HCT116 (cell line): Measurements from ENCODE around the gene CLDN15. TPM values are rescaled to one million over a fixed set of nuclear protein-coding genes. Genes with fewer than 3 reads are reported as not detected.
A peak's percentile ranks its signal among the peaks of the same experiment; 100 is the strongest.

Source experiments
- ATAC-seq: fragments of 200-7000 bp; cut with Tn5 transposase; 2 replicates; pipeline ENCODE4 v1.9.1; 2020; ENCODE audit warnings: mild to moderate bottlenecking, moderate library complexity
- BruUV-seq: library from RNA; stranded (reverse); fragments of 400-500 nt; replicated peaks from 2 replicates; lab custom pipeline; 2021; lab: Mats Ljungman, UMichigan
- CTCF ChIA-PET: fragments of 300-600 bp; sonication (Branson Sonifier 250); formaldehyde crosslinking; loops from one replicate; lab custom pipeline; 2021; ENCODE audit warnings: antibody characterized with exemption; lab: Charles Lee
- POLR2A ChIA-PET: fragments of 300-600, 350-600 bp; sonication (Branson Sonifier 250); formaldehyde crosslinking; loops from one replicate; lab custom pipeline; 2021; ENCODE audit warnings: antibody characterized with exemption; lab: Charles Lee
- RAD21 ChIA-PET, 2 experiments: fragments of 300-600 bp; sonication (Branson Sonifier 250); formaldehyde crosslinking; loops; one replicate each; lab custom pipeline; 2023; ENCODE audit warnings: low total read pairs in 2 of 2; ENCODE audit not compliant: uncharacterized antibody in 2 of 2, unreplicated experiment in 2 of 2, low non-redundant PET in 1 of 2; lab: Charles Lee
- DNase-seq: peaks from one replicate; pipeline ENCODE4 v3.0.0-alpha.2; 2010; ENCODE audit warnings: low read depth, low spot score
- H2AFZ ChIP-seq: fragments of 200-600 bp; shearing (Covaris generic), sonication (generic); 2 replicates; pipeline ENCODE4 v1.6.1; 2017; ENCODE audit warnings: low read depth, mixed run types, mixed read lengths, antibody characterized with exemption, low read length; ENCODE audit not compliant: poor library complexity, severe bottlenecking
- H3K27ac ChIP-seq: 2 replicates; pipeline ENCODE4 v1.5.1; 2012; ENCODE audit warnings: low read depth, low read length
- H3K27me3 ChIP-seq: fragments of 200-600 bp; sonication (generic); 2 replicates; pipeline ENCODE4 v1.6.1; 2016; ENCODE audit warnings: mixed run types, low read length, mixed read lengths; ENCODE audit not compliant: insufficient read depth
- H3K36me3 ChIP-seq, 2 experiments: fragments of 200-500 bp in 1 of 2; fragments of 200-600 bp in 1 of 2; sonication (Bioruptor generic) in 1 of 2; sonication (generic) in 1 of 2; 2 replicates each; pipeline versions ENCODE4 v1.5.1 to v1.6.1; 2014 to 2016; ENCODE audit warnings: low read length in 2 of 2, inconsistent platforms in 1 of 2, mixed read lengths in 1 of 2, mixed run types in 1 of 2; ENCODE audit not compliant: insufficient read depth in 2 of 2, control insufficient read depth in 1 of 2
- H3K4me1 ChIP-seq, 2 experiments: fragments of 200-600 bp in 1 of 2; sonication (generic) in 1 of 2; 2 replicates each; pipeline versions ENCODE4 v1.5.1 to v1.6.1; 2012 to 2017; ENCODE audit warnings: low read length in 2 of 2, inconsistent platforms in 1 of 2, mild to moderate bottlenecking in 1 of 2, mixed read lengths in 1 of 2, mixed run types in 1 of 2, moderate library complexity in 1 of 2; ENCODE audit not compliant: insufficient read depth in 2 of 2, control insufficient read depth in 1 of 2
- H3K4me2 ChIP-seq: fragments of 200-600 bp; sonication (generic); 2 replicates; pipeline ENCODE4 v1.6.1; 2017; ENCODE audit warnings: mixed run types, low read length, mixed read lengths
- H3K4me3 ChIP-seq, 2 experiments: fragments of 200-600 bp in 1 of 2; sonication (generic) in 1 of 2; replicated peaks in 1 of 2; 2 replicates each; pipeline ENCODE4 v1.5.1; 2011 to 2016; ENCODE audit warnings: low read length in 2 of 2, control low read depth in 1 of 2, low read depth in 1 of 2, mild to moderate bottlenecking in 1 of 2, mixed read lengths in 1 of 2, mixed run types in 1 of 2
- H3K79me2 ChIP-seq: fragments of 200-600 bp; sonication (generic); 2 replicates; pipeline ENCODE4 v1.6.1; 2017; ENCODE audit warnings: mild to moderate bottlenecking, mixed run types, low read length, moderate library complexity, mixed read lengths; ENCODE audit not compliant: insufficient read depth
- H3K9ac ChIP-seq: fragments of 200-600 bp; sonication (generic); 2 replicates; pipeline ENCODE4 v1.6.1; 2016; ENCODE audit warnings: low read length, mixed read lengths
- H3K9me2 ChIP-seq: fragments of 200-600 bp; sonication (generic), shearing (Covaris generic); 2 replicates; pipeline ENCODE4 v1.6.1; 2017; ENCODE audit warnings: mixed run types, mild to moderate bottlenecking, moderate library complexity; ENCODE audit not compliant: insufficient read depth
- H3K9me3 ChIP-seq, 2 experiments: fragments of 200-500 bp in 1 of 2; fragments of 200-600 bp in 1 of 2; sonication (Bioruptor generic) in 1 of 2; sonication (generic) in 1 of 2; 2 replicates each; pipeline ENCODE4 v1.6.1; 2014 to 2017; ENCODE audit warnings: low read length in 2 of 2, mixed read lengths in 2 of 2, inconsistent platforms in 1 of 2, low read depth in 1 of 2, mild to moderate bottlenecking in 1 of 2, mixed run types in 1 of 2, moderate library complexity in 1 of 2; ENCODE audit not compliant: control insufficient read depth in 1 of 2, insufficient read depth in 1 of 2
- H4K20me1 ChIP-seq: fragments of 200-600 bp; sonication (generic), shearing (Covaris generic); 2 replicates; pipeline ENCODE4 v1.6.1; 2017; ENCODE audit warnings: mixed run types, mild to moderate bottlenecking, moderate library complexity; ENCODE audit not compliant: insufficient read depth
- EZH2phosphoT487 ChIP-seq: fragments of 200-600 bp; IDR thresholded peaks from 2 replicates; pipeline ENCODE4 v1.6.1; 2018; ENCODE audit warnings: antibody characterized with exemption, borderline replicate concordance
- intact Hi-C: fragments of 100-400 bp; cut with micrococcal nuclease; formaldehyde crosslinking; loops from 2 replicates; pipeline ENCODE4 v1.10.0; 2022
- total RNA-seq: library from RNA; stranded (reverse); gene quantifications from one replicate; pipeline ENCODE4 v1.2.1, GENCODE V29; 2021; ENCODE audit not compliant: unreplicated experiment
- TF ChIP-seq, protein P1 (sequence below): IDR thresholded peaks from 2 replicates; pipeline ENCODE4 v1.6.1; 2012; ENCODE audit warnings: low read depth

Gene CLDN15
- total RNA-seq, 1 experiment from 2014 or later = 16.9 TPM

DNA sequence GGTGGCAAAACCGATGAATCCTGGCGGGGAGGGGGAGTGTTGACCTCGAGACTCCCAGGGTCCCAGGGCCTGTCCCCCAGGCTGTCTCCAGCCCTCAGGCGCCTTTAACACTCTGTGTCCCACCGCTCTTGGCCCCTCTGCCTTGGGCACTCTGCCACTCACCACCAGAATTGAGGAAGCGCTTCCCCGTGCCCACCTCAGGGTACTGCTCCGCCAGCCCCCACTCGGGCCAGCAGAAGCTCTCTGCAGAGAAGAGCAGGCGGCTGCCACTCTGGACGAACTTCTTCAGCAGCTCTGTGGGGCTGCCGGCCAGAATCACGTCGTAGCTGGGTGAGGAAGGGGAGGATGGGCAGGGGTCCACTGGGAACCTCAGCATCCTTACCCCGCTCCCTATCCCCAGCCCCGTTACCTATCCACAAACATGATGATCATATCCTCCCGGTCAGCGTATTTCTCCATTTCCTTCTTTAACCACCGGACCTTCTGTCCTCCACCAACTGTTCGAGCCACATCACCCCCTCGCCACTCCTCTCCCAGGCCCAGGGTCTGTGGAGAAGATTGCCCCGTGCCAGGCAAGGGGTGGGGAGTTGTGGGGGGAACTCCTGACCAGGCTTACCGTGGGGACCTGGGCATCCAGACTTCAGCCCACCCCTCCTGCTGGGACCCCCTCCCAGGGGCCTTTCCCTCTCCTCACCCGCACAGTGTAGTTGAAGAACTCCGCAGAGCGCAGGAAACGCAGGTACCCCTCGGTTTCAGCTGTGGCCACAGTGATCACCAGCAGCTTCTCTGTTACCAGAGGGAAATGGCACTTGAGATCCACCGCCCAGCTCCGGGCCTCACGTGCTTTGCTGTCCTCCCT lies 21.4 kb downstream of the CLDN15 start:
- intact Hi-C loops = no loop called here
- ATAC-seq (no peak), DNase-seq (no peak)
- H3K27ac ChIP-seq = peak overlapping the region; percentile 91
- peak overlapping the region; percentile 93 to 97 for H3K4me3 ChIP-seq
- peaks cover 0 to 9% of the 10 kb centered on the region in 2 experiments; a peak in 3 of 4 replicates for H3K36me3 ChIP-seq
- ChIA-PET POLR2A (interaction anchor here (0.5 kb wide), 1 partner anchor 81 kb away, joined by 4 read pairs; no protein-coding TSS in a partner anchor), CTCF (interaction anchor here (2.2 to 2.3 kb wide), 2 partner anchors 24 to 72 kb away, joined by 12 to 21 read pairs; no protein-coding TSS in a partner anchor), RAD21 (no interaction called here)
- no peaks in the 10 kb centered on the region for H3K9me3 ChIP-seq
- no peaks in the 10 kb centered on the region for H3K27me3 ChIP-seq
- H3K79me2 ChIP-seq = peaks cover 36% of the 10 kb centered on the region
- H3K9me2 ChIP-seq = no peaks in the 10 kb centered on the region
- BruUV-seq = TSS peak; percentile 47
- TF ChIP-seq, protein P1, sequence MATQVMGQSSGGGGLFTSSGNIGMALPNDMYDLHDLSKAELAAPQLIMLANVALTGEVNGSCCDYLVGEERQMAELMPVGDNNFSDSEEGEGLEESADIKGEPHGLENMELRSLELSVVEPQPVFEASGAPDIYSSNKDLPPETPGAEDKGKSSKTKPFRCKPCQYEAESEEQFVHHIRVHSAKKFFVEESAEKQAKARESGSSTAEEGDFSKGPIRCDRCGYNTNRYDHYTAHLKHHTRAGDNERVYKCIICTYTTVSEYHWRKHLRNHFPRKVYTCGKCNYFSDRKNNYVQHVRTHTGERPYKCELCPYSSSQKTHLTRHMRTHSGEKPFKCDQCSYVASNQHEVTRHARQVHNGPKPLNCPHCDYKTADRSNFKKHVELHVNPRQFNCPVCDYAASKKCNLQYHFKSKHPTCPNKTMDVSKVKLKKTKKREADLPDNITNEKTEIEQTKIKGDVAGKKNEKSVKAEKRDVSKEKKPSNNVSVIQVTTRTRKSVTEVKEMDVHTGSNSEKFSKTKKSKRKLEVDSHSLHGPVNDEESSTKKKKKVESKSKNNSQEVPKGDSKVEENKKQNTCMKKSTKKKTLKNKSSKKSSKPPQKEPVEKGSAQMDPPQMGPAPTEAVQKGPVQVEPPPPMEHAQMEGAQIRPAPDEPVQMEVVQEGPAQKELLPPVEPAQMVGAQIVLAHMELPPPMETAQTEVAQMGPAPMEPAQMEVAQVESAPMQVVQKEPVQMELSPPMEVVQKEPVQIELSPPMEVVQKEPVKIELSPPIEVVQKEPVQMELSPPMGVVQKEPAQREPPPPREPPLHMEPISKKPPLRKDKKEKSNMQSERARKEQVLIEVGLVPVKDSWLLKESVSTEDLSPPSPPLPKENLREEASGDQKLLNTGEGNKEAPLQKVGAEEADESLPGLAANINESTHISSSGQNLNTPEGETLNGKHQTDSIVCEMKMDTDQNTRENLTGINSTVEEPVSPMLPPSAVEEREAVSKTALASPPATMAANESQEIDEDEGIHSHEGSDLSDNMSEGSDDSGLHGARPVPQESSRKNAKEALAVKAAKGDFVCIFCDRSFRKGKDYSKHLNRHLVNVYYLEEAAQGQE = no peak
- TF ChIP-seq EZH2phosphoT487 = no peak
- peaks cover 0 to 21% of the 10 kb centered on the region in 2 experiments; a peak in 2 of 4 replicates for H3K4me1 ChIP-seq
- H3K4me2 ChIP-seq = peak overlapping the region; percentile 97
- H4K20me1 ChIP-seq = no peaks in the 10 kb centered on the region
- peak overlapping the region; percentile 85 for H3K9ac ChIP-seq
- no peak overlapping the region for H2AFZ ChIP-seq
